Measurements from ENCODE around the gene MOB2.
"Not testable (repeated sequence)": the region's sequence is repeated elsewhere in the genome, so short reads cannot be mapped to it uniquely, and the experiment has no call there.

The MOB2 gene

DNA sequence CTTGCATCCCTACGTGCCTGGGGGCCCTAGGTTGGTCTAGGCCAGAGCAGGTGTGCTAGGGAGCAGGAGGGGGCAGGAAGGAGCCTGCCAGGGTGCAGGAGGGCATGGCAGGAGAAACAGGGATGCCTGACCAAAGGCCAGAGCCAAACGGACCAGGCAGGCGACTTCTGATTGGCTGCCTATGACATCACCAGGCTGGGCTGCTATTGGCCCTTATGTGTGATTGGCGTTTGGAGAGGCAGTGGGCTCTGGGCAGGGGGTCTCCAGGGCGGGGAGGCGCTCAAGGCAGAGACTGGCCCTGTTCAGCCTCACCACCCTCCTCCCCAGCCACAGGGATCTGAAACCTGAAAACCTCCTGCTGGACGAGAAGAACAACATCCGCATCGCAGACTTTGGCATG is 44.4 kb downstream of the MOB2 start:
- peak; percentile 40 for DNase-seq (ENCODE audit: low spot score)

DNA sequence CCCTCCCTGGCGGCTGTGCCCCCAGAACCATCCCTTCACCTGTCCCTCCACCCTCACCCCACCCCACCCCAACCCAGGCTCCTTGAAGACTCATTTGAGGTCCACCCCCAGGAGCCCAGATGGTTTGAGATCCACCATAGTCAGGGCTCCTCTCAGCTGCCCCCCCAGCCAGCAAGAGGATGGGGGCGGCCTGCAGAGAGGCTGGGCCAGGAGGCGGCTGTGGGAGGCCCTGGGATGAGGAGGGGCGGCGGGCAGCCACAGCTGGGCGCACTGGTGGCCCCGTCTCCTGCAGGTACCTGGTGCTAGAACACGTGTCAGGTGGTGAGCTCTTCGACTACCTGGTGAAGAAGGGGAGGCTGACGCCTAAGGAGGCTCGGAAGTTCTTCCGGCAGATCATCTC is 46.1 kb downstream of the MOB2 start:
- DNase-seq (ENCODE audit: low spot score), result no peak

DNA sequence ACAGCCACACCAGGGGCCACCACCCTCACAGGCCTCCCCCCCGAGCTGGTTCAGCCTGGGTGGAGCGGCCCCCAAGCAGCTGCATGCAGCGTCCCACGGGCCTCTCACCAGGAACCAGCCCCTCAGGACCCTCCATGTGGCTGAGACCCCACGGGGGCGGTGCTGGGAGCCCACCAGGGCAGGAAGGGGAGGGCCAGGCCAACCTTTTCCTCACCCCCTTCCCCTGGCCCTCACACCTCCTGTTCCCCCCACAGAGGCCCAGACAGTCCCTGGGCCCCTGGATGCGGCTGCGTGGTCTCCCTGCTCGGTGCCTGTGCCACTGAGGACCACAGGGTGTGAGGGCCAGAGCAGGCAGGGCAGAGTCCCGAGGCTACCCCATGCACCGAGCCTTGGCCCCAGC is 46.5 kb downstream of the MOB2 start:
- no peak for DNase-seq (ENCODE audit: low spot score)

DNA sequence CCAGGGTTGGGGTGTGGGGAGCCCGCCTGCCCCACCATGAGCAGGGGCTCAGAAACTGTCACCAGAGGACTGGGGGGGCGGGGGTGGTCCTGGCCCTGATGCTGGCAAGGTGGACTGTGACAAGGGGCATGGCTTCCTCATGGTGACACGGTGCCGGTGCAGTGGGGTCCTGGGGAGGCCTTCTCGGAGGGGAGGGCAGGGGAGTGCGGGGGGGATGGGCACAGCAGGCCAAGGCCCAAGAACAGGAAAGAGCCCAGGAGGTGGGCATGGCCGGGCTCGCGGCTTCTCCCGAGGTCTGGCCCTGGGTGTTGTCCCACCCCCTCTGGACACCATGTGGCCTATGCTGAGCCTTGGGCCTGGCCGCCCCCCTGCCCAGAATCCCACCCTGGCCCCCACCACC is 47.2 kb downstream of the MOB2 start:
- DNase-seq (ENCODE audit: low spot score), result no peak

DNA sequence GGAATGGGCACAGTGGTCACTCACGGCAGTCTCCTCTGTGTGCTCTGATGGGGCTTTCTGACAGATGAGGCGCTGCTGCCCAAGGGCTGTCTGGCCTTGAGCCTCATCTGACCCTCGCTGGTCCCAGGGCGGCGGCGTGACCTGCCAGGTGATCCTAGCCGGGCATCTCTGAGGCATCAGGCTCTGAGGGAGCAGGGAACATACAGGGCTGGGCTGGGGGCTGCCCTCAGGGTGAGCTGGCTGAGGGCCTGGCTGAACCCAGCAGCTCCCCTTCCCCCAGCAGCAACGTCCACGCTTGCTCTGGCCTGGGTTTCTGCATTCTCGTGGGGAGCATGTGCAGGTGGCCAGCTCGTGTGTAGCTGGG is 47.6 kb downstream of the MOB2 start:
- DNase-seq (ENCODE audit: low spot score), result no peak

DNA sequence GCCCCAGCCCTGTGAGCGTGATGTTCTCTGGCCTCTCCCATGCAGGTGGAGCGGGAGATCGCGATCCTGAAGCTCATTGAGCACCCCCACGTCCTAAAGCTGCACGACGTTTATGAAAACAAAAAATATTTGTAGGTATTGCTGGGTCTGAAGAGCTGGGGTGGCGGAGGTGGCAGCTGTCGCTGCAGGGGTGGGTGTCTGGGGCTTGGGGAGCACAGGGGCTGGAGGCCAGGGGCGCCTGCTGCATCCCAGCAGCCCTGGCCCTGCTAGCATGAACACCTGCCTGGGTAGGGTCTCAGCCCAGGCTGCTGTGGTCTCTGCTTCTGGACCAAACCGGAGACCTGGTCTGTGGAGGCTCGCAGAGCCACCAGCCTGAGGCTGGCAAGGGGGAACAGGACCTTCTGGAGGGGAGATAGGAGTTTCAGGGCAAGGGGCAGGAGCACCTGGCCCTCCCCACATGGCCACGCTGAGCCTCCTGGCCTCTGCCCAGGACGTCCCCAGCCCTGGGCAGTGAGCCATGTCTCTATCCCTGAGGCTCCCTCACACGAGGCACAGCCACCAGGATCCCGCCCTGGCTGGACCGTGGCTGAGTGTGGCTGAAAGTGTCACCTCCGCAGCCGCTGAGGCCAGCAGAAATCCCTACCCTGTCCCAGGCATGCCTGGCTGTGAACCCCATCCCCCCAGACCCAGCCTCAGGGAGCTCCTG is 48.2 kb downstream of the MOB2 start:
- no peak for DNase-seq (ENCODE audit: low spot score)

DNA sequence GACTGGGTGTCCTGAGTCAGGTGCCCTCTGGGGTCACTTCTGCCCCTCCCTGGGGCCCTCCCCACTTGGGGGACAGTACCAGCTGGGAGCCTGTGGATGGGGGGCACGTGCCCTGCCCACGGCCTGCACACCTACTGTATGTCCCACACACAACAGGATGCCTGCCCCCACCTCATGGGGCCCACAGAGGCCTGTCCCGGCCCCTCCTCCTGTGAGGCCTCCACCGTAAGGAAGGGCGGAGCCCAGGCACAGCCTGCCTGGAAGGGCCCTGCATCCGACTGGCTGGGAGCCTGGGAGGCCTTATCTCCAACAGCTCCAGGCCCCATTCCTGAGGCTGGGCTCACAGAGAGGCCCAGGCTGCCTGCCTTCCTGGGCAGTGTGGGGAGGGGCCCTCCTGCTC is 49.1 kb downstream of the MOB2 start:
- no peak for DNase-seq (ENCODE audit: low spot score)

DNA sequence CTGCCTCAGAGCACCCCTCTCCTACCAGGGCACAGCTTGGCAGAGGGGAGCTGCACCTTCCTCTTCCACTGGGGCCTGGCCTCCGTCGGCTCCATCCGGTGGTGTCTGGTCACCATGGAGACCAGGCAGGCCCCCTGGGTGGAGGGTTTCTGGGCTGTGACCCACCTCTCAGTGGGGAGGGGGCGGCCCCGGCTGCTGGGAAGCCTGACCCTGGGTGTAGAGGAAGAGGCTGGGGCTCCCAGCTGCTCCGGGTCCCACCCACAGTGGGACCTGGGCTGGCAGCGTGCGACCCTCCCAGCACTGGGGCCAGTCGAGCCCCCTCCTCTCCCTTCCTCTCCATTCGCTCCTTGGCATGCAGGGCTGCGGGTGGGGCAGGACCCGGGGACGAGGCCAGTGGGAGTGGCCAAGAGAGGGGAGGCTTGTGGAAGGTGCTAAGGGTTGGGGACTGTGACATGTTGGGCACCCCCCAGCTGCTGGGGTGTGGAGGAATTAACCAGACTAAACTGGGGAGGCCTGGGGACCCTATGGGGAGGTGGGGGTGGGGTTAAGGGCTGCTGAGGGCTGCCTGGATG is 50.0 kb downstream of the MOB2 start:
- no peak for DNase-seq (ENCODE audit: low spot score)

DNA sequence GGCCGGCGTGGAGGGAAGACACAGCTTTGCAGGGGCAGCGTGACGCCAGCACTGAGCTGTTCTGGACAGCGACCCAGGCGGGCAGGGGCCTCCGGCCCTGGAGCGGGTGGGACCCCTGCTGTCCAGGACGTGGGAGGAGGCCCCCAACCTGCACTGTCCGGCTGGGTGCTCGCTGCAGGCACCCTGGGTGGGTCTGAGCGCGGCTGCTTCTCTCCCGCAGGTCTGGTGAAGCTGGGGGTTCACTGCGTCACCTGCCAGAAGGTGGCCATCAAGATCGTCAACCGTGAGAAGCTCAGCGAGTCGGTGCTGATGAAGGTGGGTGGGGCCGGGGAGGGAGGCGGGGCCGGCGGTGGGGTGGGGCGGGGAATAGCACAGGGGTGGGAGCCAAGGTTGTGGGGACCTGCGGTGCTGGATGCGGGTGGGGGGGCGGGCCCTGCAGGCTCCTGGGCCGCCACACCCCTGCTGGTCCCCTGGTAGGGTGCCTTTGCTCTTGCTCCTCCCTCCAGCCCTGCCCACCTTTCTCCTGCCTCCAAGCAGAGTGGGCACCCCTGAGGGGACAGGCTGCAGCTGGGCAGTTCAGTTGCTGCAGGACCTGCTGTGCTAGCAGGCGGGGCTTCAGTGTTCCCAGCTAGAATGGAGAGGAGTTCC is 50.6 kb downstream of the MOB2 start:
- no peak for DNase-seq (ENCODE audit: low spot score)

DNA sequence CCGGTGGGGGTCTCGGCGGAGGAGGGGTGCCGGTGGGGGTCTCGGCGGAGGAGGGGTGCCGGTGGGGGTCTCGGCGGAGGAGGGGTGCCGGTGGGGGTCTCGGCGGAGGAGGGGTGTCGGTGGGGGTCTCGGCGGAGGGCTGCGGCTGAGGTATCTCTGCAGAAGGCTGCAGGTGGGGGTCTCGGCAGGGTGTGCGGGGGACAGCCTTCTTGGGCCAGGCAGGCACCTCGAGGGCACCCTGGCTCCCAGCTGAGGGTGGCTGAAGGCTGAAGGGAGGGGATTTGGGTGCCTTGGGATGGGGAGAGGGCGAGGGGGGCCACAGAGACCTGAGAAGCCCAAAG is 51.1 kb downstream of the MOB2 start:
- DNase-seq (ENCODE audit: low spot score), result not testable (repeated sequence)

DNA sequence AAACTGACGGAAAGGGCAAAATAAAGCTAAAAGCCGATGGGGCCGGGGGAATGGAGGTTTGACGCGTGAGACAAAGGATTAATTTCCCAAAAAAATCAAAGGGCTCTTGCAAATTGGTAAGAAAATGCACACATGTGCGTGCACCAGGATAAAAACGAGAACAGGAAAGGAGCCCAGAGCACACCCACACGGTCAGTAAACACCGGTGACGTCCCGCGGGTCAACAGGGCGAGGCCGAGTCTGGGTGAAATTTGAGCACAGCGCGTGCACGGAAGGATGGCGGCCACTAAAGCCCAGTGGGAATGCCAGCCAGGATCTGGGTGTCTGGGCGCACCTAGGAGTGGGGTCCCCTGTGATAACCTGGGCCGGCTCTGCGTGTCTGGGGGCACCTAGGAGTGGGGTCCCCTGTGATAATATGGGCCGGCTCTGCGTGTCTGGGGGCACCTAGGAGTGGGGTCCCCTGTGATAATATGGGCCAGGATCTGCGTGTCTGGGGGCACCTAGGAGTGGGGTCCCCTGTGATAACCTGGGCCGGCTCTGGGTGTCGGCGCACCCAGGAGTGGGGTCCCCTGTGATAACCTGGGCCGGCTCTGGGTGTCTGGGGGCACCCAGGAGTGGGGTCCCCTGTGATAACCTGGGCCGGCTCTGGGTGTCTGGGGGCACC is 52.5 kb downstream of the MOB2 start:
- no peak for DNase-seq (ENCODE audit: low spot score)

DNA sequence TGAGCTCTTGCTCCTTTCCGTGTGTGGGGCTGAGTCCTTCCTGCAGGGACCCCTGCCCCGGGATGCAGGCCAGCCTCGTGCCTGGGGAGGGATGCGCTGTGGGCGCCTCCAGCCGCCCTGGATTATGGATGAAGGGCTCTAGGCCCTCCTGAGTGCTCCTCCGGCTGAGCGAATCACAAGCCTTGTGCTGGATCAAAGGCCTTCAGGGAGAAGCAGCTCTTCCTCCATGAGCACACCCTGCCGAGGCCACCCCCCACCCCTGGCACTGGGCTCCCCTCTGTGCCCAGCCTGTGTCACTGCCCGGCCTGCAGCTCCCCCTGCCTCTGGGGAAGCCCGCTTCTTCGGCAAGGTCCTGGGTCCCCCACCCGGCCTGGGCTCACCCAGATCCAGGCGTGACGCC is 53.0 kb downstream of the MOB2 start:
- DNase-seq (ENCODE audit: low spot score), result no peak

DNA sequence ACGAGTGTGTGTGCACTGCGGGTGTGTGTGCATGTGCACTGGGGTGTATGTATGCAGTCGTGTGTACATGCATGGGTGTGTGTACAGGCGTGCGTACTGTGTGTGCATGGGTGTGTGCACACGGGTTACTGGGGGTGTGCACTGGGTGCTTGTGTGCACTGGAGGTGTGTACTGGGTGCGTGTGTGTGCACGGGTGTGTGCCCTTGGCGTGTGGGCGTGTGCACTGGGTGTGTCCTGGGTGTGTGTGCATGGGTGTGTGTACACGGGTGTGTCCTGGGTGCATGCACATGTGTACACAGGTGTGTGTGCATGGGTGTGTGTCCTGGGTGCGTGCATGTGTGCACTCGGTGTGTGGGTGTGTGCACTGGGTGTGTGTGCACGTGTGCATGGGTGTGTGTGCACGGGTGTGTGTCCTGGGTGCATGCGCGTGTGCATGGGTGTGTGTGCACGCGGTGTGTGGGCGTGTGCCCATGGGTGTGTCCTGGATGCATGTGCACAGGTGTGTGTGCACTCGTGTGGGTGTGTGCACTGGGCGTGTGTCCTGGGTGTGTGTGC is 57.7 kb downstream of the MOB2 start:
- no peak for DNase-seq (ENCODE audit: low spot score)

DNA sequence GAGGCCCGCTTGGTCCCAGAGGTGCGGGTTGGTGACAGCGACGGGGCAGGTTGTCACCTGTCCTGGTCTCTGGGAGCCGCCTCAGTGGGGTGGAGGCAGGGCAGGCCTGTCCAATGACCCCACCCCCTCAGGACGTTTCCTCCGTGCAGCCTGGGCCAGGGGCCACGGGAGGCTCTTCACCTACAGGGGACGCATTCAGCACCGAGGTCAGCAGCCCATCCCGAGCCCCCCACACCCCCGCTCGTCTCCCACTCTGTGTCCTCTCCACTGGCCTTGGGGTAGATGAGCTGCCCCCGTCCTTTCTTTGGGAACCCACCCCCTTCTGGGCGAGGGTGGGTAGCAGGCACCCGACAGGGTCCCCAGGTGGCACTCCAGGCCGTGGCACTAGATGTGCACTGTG is 61.1 kb downstream of the MOB2 start:
- no peak for DNase-seq (ENCODE audit: low spot score)

DNA sequence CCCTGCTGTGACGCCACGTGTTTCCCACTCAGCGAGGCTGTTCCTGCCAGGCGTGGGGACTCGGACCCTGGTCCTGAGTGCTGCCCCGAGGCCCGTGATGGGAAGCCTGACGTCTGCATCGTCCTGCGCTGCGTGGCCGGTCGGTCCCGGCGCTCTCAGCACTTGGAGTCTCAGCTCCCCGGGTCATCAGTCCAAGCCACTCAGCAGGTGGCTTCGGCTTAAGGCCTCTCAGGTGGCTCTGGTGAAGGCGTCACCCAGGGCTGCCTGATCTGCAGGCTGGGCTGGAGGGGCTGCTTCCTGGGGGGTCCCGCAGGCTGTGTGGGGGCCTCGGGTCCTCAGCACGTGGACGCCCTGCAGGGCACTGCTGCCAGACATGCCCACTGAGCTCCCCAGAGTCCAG is 61.6 kb downstream of the MOB2 start:
- DNase-seq (ENCODE audit: low spot score), result no peak

DNA sequence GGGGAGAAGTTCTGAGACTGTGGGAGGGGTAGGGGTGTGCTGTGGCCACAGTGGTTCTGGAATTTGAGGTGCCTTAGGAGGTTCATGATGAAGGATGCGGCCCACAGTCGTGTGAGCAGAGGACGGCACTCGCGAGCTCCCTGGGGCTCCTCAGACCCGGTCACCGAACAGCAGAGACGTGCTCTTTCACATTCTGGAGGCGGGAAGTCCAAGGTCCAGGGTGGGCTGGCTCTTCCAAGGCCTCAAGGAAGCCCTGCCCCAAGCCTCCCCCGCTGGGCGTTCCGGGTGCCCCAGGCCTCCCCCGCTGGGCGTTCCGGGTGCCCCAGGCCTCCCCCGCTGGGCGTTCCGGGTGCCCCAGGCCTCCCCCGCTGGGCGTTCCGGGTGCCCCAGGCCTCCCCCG is 63.2 kb downstream of the MOB2 start:
- DNase-seq (ENCODE audit: low spot score), result not testable (repeated sequence)

DNA sequence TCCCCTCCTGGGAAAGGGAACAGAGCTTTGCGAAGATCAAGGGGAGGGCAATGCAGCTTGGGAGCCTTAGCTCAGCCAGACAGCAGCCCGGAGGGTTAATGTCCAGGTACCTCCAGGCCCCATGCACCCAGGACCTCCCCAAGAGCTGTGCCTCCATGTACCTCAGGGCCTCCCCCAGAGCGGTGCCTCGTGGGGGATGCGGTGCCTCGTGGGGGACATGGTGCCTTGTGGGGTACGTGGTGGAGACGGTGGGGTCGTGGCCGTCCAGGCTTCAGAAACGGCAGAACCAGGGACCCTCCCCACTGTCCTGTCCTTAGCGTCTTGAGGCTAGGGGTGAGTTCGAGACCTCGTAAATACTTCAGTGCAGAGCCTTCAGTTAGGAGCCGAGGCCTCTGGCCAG is 63.6 kb downstream of the MOB2 start:
- no peak for DNase-seq (ENCODE audit: low spot score)

DNA sequence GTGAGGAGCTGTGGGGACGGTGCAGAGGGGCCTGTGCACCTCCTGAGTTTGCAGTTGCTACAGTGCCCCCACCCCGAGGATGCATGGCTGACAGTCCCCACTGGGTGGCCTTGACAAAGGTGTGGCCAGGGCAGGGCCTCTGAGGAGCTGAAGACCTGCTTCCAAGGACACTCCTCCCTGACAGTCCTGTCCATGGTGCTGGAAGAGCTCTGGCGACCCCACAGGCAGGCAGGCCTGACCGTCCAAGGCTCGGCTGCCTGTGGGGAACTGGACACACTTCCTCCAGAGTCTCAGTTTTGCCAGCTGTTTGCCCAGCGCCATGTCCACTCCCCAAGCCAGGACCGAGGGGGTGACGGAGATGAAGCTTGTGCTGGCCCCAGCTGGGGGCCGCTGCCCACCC is 64.1 kb downstream of the MOB2 start:
- no peak for DNase-seq (ENCODE audit: low spot score)

DNA sequence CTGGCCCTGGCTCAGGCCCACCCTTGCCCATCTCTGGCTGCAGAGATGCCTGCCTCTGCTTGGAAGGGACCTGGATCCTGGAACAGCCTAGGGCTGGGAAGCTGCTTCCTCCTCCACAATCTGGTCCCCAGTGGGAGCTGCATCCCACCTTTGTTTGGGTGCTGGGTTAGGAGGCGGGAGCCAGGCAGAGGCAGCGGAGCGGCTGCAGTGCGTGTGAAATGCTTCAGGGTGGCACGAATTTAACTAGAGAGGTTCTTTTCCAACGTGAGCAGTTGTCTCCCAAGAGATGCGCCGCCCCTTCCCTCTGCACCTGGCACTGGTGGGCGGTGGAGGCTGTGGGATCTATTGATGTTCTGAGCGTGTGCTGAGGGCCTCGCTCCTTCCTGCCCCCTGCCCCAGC is 65.3 kb downstream of the MOB2 start:
- no peak for DNase-seq (ENCODE audit: low spot score)

DNA sequence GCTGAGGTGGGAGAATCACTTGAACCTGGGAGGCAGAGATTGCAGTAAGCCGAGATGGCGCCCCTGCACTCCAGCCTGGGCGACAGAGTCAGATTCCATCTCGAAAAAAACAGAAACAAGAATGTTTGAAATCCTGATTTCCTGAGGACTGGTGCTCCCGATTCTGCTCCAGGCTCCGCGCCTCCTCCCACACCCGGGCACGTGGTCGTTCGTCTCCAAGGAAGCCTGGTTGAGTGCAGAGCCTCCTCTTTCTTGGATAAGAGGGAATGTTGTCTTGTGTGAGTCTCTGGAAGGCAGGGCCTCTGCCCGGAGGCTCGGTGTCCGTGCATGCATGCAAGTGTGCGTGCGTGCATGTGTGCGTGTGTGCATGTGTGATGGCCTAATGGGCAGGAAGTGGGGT is 66.8 kb downstream of the MOB2 start:
- no peak for DNase-seq (ENCODE audit: low spot score)

Data from Ammon's horn (tissue), 1 donor.